OCI-M1 (cell line): Measurements from ENCODE around the gene ARSA.
A peak's percentile ranks its signal among the peaks of the same experiment; 100 is the strongest.
"Not testable (repeated sequence)": the region's sequence is repeated elsewhere in the genome, so short reads cannot be mapped to it uniquely, and the experiment has no call there.

Source experiments
- DNase-seq: peaks from one replicate; lab custom pipeline; 2025; lab: John Stamatoyannopoulos, UW

The ARSA gene

DNA sequence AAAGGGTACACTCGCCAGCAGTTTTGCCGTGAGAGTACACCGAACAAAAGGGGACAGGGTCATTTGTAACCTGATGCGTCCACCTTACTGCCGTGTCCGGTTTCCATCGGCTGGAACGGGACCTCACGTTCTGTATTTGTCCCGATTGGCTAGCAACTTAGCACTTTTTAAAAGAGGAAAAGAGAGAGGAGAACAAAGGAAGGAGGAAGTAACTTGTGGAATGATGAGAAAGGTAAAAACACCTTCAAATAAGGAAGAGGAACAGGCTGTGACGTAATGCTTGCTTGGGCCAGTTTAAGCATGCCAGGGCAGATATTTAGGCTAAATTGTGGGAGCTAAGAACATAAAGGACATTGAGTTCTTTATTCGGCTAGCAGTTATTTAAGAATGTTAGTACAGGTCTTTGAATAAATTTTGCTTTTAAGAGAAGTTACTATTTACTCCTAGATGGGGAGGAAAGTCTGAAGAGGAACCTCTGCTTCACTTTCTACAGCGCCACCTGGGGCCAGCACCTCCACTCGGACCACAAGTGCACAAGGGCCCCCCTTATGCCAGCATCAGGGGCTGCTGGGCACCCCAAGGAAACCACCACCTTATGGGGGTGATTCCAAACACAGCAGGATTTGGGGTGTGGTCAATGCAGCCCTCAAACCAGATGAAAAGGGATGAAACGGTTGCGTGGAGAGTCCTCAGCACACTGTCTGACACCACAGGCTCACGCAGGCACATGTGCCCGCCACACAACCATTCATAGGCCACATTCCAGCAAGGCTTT, 5.8 kb downstream of the ARSA start:
- peak; percentile 70 for DNase-seq

DNA sequence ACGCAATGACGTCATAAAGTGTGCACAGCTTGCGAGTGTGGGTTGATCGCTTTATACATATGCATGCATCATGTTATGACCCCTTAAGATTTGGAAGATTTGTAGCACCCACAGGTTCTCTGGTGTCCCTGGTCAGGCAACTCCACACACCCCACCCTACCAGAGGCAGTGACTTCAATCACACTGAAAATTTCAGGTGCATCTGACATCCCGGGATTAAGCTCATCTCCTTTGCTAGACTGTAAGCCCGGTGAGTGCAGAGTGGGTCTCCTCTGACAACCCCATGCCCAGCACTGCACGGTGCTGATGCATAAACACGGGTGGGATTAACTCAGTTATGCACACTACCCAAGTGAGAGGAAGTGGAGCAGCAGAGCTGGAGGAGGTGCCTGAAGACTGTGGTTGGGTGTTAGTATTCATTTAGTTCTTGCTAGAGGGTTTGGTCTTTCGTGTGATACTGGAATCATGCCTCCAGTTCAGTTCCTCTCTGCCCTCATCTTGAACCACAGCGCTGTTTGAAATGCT, 6.5 kb downstream of the ARSA start:
- peak; percentile 75 for DNase-seq

DNA sequence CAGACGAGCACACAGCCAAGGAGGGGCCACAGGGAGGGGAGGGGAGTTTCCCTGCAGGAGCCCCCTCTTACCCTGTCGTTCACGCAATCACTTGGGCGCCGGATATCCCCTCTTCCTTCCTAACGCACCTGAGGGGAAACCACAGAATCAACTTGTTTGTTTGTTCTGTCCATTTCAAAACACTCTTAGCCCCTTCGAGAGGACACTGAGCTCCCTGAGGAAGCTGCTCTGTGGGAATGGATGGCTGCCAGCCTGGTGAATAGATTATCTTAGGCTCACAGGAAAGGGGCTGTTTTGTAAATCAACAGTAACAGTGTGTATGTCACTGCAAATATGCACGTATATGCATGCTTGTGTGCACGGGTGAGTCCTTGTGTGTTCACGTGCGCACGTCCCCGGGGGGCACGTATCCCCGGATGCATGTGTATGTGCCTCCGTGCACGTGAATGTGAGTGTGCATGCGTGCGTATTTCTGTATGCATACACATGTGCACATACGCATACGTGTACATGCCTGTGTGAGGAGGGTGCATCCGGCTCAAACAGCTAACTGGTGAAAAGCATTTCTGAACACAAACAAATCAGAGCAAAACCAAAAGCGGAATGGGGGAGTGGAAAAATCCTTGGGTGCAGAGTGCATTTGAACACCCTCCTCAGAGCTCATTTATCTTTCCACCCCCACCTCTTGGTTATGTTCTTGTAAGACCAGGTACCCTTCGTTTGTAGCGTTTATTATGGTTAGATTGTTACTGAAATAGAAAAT, 7.2 kb downstream of the ARSA start:
- DNase-seq = no peak

DNA sequence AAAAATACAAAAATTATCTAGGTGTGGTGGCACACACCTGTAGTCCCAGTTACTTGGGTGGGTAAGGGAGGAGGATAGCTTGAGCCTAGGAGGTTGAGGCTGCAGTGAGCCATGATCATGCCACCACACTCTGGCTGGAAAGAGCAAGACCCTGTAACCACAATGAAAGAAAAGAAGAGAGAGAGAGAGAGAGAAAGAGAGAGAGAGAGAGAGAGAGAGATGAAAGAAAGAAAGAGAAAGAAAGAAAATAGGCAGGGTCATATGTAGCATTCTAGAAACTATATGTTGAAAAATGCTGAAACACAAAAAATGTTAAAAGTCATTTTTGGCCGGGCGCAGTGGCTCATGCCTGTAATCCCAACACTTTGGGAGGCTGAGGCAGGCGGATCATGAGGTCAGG, 13.7 kb downstream of the ARSA start:
- not testable (repeated sequence) for DNase-seq

DNA sequence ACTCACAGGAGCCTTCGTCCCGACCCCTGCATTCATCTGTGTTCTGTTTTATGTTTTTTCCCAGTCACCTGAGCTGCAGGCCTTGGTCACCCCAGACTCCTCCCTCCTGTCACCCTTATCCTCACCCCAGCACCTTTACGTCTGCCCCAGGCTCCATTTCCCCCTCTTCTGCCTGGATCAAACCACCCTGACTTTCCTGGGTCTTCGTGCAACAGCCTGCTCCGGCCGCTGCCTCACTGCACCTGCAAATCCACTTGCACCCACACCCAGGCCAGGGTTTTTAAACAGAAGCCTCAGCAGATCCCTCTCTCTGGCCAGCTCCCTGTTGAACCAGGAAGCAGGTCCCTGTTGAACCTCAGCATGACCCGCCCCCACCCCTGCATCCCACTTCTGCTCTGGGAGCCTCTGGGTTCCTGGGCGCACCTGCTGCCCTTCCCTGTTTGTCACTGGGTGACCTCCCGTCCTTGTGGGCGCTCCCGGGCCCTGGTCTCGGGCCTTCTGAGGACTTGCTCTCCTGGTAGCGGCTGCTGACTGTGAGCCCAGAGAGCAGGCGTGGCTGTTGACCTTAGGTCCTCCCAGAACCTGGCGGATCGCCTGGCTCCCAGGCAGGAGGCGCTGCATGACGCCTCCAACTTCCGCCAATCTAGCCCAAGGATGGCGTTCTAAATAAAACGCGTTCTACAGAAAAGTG, 14.5 kb downstream of the ARSA start:
- DNase-seq = no peak

DNA sequence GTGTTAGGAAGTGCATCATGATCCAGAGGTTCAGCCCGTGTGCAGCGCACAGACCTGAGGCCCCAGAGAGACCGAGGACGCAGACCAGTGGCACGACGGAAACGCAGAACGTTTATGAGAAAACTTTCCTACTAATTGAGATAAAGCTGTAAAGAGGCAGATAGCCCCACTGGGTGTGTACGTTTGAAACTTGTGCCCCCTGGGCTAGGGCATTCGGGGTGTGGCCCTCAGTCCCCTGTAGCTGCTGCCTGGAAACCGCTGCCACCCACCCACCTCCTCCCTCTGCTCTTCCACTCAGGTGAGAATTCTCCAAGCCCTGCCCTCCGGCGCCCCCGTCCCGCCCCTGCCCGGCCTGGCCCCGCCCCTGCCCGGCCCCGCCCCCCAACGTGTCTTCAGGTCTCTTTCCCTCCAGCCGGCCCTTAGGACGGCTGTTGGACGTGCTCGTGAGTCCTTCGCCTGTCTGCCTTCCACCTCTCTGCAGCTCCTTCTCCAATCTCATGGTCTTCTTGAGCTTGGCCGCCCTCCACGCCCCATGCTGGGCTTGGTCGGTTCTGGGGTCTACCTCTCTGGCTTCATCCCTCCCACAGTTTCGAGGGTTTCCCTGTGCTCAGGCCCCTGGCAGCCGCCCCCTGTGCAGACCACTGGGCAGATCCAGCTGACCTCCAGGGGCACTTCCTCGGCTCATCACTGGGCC, 15.3 kb downstream of the ARSA start:
- peak; percentile 44 for DNase-seq

DNA sequence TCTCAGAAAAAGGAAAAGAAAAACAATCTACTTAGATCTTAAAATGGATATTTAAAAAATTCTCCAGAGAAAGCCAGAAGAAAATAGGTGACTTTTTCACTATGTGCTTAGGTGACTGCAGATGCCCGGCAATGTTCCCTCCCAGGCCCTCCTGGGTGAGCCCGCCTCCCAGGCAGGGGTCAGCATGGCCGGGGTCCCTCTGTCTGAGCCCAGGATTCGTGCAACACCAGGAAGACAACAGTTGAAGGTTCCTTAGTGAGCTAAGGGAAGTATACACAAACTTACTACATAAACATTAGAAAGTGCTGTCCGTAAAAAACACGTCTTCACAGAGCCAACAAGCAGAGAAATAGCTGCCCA, 15.8 kb downstream of the ARSA start:
- no peak for DNase-seq

DNA sequence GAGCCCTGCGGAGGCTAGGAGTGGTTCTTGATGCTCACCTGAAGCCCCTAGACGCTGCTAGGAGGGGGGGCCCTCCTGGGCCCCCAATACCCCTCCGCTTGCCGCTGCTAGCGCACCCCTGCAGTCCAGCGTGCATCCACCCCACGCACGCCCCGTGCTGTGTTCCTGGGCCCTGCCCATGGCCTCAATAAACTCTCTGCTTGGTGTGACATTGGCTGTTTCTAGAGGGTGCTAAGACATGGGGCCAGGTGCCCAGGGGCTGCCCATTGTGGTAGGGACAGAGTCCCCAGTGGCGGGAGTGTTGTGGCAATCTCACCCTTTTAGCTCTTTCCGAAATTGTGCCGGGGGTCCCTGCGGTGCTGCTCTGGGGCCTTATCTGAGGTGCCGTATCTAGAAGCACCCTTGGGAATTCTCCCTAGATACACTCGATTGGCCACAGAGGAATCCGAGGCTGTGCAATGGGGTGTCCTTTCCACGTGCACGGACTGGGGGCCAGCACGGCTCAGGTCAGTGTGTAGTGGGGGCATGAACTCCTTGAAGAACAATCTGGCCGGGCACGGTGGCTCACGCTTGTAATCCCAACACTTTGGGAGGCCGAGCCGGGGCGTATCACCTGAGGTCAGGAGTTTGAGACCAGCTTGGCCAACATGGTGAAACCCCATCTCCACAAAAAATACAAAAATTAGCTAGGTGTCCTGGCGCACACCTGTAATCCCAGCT, 16.5 kb downstream of the ARSA start:
- DNase-seq = no peak

DNA sequence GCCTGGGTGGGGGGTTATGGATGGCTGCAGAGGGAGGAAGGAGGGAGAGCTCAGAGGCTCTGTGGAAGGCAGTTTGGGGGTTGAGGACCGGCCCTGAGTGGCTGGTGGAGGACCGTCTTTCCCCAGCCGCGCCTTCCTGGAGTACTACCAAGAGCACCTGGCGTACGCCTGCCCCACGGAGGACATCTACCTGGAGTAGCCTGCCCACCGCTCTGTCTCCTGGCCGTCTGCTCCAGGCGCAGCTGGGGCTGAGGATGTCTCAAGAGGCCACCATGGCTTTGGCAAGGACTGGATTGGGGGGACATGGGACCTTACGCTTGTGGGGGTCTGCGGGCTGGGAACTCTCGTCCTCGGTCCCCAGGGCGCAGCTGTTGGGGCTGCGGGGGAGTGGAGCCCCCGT, 17.4 kb downstream of the ARSA start:
- no peak for DNase-seq

DNA sequence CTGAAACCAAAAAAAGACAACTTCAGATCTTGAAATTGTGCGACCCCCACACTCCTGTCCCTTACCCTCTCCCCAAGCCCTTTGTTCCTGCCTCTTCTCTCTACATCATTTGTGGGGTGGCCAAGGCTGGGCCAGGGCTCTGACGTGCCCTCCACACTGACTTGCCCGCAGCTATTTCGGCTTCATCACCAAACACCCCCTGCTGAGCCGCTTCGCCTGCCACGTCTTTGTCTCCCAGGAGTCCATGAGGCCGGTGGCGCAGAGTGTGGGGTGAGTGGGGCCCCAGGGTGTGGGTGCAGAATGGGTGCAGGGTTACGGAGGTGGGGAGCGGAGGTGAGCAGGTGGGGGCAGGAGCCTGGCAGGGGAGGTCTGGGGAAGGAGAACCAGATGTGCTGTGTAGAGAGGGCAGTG, 17.9 kb downstream of the ARSA start:
- no peak for DNase-seq

DNA sequence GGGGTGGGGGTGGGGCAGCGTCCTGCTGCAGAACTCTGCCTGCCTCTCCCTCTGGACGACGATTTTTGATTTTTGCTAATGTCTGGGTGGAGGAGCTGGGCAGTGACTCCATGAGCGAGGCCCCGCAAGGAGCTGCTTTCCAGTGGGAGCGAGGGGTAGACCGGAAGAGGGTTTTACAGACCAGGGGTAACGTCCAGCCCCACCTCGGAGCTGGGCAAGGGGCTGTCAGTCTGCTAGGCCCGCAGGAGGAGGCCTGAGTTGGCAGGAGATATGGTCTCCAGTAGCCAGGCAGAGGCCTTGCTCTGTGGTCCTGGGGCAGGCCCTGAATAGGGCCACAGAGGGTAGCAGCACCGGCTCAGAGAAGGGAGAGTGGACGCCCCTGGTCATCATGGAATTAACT, 18.4 kb downstream of the ARSA start:
- DNase-seq = no peak

DNA sequence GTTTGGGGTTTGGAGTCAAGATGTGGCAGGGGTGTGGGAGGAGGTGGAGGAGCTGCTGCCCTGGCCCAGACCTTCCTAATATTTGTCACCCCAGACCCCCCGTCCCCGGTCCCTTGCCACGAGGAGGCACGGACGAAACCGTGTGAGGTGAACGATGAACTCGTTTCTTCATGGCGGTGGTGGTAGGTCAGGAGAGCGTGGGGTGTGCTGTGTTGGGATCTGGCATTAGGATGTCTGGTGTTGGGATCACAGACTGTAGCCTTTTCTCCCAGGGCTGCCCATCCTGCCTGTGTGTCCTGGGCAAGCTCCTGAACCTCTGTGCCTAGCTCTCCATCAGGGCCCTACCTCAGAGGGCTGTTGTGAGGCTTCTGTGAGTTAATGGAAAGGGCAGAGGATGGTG, 19.0 kb downstream of the ARSA start:
- DNase-seq = no peak

DNA sequence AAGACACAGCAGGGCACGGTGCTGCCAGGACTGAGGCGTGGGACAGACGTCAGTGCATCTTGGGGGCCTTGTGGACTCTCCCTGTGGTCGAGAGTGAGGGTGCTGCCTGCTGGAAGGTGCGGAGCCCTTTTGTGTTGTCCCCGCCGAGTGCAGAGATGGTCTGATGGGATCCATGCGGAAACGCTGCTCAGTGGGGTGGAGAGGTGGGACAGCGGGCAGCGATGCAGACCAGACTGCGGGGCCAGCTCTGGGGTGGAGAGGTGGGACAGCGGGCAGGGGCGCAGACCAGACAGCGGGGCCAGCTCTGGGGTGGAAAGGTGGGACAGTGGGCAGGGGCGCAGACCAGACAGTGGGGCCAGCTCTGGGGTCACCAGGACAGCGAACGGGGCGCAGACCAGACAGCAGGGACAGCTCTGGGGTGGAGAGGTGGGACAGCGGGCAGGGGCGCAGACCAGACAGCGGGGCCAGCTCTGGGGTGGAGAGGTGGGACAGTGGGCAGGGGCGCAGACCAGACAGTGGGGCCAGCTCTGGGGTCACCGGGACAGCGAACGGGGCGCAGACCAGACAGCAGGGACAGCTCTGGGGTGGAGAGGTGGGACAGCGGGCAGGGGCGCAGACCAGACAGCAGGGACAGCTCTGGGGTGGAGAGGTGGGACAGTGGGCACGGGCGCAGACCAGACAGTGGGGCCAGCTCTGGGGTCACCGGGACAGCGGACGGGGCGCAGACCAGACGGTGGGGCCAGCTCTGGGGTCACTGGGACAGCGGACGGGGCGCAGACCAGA, 19.7 kb downstream of the ARSA start:
- DNase-seq = not testable (repeated sequence)

DNA sequence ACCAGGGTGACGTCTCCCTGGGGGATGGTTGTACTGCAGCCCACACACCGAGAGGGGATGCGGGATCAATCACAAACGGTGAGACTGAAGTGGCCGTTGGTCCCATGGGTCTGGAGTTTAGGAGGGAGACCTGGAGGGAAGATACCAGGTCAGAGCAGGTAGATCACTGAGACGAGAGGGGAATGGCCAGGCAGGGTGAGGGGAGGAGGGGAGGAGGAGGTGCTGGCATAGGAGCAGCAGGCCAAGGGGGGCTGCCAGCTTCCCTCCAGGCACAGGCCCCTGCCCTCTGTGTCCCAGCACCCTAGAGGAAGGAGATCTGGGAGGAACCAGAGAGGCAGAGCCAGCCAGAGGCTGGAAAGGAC, 20.3 kb downstream of the ARSA start:
- DNase-seq = no peak

DNA sequence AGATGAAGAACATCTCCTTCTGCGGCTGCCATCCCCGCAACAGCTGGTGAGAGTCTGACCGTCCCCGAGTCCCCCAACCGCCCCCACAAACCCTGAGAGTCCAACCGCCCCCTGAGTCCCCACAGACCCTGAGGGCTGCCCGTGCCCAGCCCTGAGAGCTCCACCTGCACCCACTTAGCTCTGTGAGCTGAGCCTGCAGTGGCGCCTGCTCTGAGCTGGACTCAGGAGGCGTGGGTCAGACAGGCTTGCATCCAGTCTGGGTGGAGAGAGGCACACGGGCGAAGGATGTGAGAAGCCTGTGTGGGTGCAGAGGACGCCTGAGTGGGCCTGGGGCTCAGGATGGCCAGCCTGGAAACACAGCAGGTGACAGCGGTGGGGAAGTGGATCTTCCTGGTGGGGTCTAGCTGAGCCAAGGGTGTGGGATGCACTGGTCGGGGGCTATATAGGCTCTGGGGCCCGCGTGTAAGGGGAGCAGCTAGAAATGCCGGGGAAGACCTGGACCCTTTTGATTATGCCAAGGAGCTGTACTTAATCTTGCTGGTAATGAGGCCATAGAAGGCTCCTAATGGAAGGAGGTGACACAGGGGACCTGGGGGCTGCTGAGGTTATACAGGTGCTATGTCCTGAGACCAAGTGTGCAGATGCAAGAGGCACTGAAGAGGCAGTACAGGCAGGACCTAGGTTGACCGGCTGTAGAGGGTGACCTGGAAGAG, 20.9 kb downstream of the ARSA start:
- no peak for DNase-seq

DNA sequence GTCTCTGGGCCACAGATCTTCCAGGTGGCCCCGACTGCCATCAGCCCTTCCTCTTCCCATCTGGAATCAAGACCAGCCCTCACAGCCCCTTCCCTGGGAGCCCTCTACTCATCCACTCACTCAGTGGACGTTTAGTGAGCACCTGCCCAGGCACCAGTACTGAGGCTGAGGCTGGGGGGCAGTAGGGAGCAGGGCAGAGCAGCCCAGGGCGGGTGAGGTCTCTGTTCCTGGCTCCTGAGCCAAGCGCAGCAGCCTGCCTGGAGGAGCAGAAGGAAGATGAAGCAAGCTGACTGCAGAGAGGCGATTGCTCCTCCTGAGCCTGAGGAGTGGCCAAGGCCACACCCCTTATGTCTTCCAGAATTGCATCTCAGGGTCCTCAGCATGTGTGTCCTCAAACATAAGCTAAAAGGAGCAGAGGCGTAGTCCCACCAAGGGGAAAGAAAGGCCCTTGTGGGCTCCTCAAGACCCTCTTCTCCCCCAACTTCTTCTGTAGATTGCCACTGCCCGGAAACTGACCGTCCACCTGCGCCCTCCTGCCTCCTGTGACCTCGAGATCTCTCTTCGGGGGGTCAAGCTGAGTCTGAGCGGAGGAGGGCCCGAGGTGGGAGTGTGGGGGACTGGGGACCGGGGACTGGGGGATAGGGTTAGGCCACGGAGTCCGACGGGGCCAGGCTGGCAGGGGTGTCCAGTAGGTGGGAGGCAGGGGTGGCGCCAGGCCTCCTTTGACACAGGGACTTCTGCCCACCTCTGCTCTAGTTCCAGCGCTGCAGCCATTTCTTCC, 21.6 kb downstream of the ARSA start:
- DNase-seq = peak; percentile 8

DNA sequence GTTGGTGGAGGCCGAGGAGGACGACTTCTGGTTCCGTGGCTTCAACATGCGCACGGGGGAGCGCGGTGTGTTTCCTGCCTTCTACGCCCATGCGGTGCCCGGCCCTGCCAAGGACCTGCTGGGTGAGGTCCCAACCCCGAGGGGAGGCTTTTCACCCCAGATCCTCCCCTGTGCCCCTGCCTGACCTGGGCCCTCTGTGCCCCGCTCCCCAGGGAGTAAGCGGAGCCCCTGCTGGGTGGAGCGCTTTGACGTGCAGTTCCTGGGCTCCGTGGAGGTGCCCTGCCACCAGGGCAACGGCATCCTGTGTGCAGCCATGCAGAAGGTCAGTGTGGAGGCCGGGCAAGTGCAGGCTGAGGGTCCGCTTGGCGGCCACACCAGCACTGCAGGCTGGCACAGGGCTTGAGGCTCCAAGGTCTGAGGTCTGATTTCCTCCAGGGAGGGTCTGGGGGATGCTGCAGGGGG, 22.3 kb downstream of the ARSA start:
- DNase-seq = no peak

DNA sequence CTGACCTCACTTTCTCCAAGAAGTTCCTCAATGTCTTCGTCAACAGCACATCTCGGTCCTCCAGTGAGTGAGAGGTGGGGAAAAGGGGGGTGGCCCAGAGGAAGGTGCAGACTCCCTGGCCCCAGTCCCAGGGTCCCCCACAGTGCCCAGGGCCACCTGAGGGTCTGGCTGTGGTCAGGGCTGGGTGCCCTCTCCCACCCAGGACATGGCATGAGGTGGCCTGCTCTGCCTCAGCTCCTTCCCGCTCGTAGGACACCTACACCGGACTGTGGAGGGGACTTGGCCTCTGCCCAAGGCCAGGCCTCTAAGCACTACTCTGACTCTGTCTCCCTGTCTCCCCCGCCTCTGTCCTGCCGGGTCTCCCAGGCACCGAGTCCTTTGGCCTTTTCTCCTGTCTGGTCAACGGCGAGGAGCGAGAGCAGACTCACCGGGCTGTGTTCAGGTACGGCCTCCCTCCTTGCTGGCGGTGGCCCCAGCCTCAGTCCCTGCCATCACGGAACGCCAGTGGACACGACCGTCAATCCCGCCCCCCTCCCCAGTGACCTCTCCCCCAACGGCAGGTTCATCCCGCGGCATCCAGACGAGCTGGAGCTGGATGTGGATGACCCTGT, 22.8 kb downstream of the ARSA start:
- DNase-seq = no peak
